ENCODE results near the gene PAPPA.

PAPPA gene

DNA sequence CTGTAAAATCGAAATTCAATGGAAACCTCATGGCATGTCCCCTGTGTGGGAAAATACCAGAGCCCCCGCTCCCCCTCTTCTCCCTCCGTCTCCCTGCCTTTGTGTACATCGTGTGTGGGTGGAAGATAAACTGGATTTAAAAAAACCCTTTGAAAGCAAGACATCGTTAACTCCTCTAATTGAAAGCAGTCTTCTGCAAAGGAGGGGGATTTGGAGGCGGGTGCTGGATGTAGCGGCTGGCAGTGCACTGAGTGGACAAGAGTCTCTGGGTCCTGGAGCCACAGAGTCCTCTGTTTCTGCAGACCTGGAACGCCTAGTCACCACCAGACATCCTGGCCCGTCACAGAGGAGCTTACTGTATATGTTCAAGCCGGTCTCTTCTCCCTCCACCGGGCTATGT is 169.4 kb downstream of the PAPPA start:
- TF ChIP-seq, protein P1, sequence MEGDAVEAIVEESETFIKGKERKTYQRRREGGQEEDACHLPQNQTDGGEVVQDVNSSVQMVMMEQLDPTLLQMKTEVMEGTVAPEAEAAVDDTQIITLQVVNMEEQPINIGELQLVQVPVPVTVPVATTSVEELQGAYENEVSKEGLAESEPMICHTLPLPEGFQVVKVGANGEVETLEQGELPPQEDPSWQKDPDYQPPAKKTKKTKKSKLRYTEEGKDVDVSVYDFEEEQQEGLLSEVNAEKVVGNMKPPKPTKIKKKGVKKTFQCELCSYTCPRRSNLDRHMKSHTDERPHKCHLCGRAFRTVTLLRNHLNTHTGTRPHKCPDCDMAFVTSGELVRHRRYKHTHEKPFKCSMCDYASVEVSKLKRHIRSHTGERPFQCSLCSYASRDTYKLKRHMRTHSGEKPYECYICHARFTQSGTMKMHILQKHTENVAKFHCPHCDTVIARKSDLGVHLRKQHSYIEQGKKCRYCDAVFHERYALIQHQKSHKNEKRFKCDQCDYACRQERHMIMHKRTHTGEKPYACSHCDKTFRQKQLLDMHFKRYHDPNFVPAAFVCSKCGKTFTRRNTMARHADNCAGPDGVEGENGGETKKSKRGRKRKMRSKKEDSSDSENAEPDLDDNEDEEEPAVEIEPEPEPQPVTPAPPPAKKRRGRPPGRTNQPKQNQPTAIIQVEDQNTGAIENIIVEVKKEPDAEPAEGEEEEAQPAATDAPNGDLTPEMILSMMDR (IDR thresholded peaks at IDR 0.05; ENCODE audit: low read depth, low read length, missing control alignments), result no peak
- H3K4me3 ChIP-seq (replicated peaks; ENCODE audit: low read depth, low read length), result no peak overlapping the region
- no peak for DNase-seq (ENCODE audit: extremely low read depth, low read depth)

DNA sequence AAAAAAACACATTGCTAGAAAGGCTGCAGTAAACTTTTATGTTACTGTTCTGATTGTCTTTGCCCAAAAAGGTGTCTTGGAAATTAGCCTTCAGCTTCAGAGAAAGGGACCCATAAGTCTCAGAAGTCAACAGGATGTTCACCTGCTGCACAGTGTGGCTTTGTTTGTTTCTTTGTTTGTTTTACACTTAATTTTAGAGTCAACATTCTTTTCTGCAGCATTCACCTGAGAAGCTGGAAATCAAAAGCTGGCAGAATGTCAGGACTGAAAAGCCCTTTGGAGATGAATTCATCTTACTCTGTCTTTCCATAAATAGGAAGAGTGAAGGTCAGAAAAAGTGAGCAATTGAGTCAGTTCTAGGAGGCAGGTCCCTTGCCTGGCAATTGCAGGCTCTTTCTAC is 170.0 kb downstream of the PAPPA start:
- TF ChIP-seq, protein P1 (IDR thresholded peaks at IDR 0.05; ENCODE audit: low read depth, low read length, missing control alignments), result no peak
- no peak for DNase-seq (ENCODE audit: extremely low read depth, low read depth)
- H3K4me3 ChIP-seq (replicated peaks; ENCODE audit: low read depth, low read length), result no peak overlapping the region

DNA sequence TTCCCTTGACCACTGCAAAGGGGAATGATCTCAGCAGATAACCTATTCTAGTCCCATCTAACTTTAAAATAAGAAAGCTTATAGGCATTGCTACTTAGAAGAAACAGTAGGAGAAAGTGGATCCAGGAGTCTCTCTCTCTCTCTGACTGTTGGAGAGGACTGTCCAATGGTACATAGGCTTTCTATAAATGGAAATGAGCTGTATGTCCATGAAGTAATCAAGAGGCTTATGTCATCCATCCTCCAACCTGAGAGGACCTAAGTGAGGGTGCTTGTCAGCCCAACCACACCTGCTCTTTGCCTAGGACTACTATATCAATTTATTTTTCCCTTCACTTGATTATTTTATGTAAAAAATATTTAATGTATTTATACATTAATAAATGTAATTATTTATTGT is 172.3 kb downstream of the PAPPA start:
- no peak for DNase-seq (ENCODE audit: extremely low read depth, low read depth)
- no peak overlapping the region for H3K4me3 ChIP-seq (replicated peaks; ENCODE audit: low read depth, low read length)
- TF ChIP-seq, protein P1 (IDR thresholded peaks at IDR 0.05; ENCODE audit: low read depth, low read length, missing control alignments), result no peak

DNA sequence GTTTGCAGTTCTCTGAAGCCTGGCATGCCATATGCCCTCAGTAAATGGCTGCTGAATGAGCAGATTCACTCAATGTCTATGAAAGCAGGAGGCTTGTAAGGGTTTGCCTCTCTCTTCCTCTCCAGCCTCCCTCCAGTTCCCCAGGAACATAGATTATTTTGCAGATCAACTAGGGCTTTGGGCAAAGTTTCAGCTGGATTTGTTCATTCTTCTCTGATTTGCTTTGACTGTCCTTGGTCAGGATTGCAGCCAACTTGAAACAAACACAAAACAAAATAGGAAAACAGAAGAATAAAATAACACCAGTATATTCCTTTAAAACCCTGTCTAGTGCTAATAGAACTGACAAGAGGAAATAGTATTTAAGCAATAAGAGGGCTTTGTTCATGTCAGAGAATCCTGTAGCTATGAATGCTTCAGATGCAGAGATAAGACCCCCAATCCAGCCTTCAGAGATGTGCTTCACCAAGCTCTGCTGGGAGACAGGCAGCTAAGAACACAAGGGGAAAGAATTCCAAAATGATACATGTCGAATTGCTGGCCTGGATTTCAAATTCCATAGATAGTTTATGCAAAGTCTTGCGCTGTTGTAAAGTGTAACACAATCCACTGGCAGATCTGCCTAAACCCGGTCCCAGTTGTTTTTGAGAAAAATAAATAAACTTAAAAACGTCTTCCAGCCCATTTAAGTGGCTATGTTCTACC is 174.3 kb downstream of the PAPPA start:
- DNase-seq (ENCODE audit: extremely low read depth, low read depth), result no peak
- H3K4me3 ChIP-seq (replicated peaks; ENCODE audit: low read depth, low read length), result no peak overlapping the region
- TF ChIP-seq, protein P1 (IDR thresholded peaks at IDR 0.05; ENCODE audit: low read depth, low read length, missing control alignments), result no peak

DNA sequence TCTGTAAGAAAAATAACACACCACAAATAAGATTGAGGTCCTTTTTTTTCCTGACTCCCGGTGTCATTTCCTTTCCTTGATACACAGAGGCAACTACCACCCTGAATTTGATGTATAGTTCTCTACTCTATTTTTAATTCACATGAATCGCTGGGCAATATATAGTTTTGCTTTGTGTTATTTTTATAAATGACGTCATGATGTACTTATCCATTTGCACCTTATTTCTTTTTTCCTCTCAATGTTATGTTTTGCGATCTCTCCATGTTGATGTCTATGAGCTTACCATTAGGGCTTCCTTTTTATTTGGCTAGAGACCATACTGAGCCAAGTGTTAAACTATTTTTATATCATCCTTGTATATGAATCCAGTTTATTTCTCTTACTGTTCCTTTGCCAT is 175.9 kb downstream of the PAPPA start:
- H3K4me3 ChIP-seq (replicated peaks; ENCODE audit: low read depth, low read length), result no peak overlapping the region
- TF ChIP-seq, protein P1 (IDR thresholded peaks at IDR 0.05; ENCODE audit: low read depth, low read length, missing control alignments), result no peak
- DNase-seq (ENCODE audit: extremely low read depth, low read depth), result no peak

DNA sequence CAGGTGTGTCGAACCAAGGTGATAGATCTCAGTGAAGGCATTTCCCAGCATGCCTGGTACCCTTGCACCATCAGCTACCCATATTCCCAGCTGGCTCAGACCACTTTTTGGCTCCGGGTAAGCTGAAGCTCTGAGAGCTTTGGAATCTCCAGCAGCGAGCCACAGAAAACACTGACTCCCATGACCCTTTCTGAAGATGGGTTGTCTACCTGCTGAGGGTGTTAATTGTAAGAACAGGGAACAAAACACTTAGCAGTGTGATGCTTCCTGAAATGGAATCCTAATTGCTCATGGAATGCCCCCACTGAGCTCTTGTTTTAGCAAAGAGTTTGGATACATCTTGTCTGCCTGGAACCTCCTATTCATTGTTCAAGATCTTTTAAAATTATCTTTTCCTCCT is 177.7 kb downstream of the PAPPA start:
- TF ChIP-seq, protein P1 (IDR thresholded peaks at IDR 0.05; ENCODE audit: low read depth, low read length, missing control alignments), result no peak
- no peak for DNase-seq (ENCODE audit: extremely low read depth, low read depth)
- H3K4me3 ChIP-seq (replicated peaks; ENCODE audit: low read depth, low read length), result no peak overlapping the region

DNA sequence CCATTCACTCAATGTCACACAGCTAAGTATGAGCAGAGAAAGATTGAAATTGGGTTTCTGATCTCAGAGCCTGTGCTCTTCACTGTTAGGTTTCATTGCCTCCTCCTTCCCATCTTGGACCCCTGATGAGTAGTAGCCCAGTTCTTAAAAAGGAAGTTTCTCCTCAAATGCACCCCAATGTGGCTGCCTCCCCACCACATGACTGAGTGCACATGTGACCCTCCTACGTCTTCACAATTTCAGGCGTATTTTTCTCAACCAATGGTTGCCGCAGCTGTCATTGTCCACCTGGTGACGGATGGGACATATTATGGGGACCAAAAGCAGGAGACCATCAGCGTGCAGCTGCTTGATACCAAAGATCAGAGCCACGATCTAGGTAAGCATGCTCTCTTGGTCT is 178.5 kb downstream of the PAPPA start:
- TF ChIP-seq, protein P1 (IDR thresholded peaks at IDR 0.05; ENCODE audit: low read depth, low read length, missing control alignments), result no peak
- no peak for DNase-seq (ENCODE audit: extremely low read depth, low read depth)
- no peak overlapping the region for H3K4me3 ChIP-seq (replicated peaks; ENCODE audit: low read depth, low read length)
